ENCODE results near the gene SLX4IP. TPM values are rescaled to one million over a fixed set of nuclear protein-coding genes. Genes with fewer than 3 reads are reported as not detected.

Gene SLX4IP
- total RNA-seq, 3 donors from 2014 or later = 5.7 to 9.7 (median 7.7) TPM

- TF ChIP-seq CTCF (IDR thresholded peaks at IDR 0.05) = no peak
- intact Hi-C loops (cut with DNase I, micrococcal nuclease) = no loop called here
- ATAC-seq (no peak), DNase-seq (no peak)
- no peaks in the 10 kb centered on the region for H3K4me1 ChIP-seq (ENCODE audit: low read depth)
- no peaks in the 10 kb centered on the region for H3K36me3 ChIP-seq (ENCODE audit: low read depth)
- no peaks in the 10 kb centered on the region for H3K9me3 ChIP-seq
- no peak overlapping the region for H3K4me3 ChIP-seq
Measured at GRCh38 chr20:10448270-10449156, 13.4 kb downstream of the SLX4IP start.

- Histone ChIP-seq H3K36me3 (ENCODE audit: low read depth) (no peaks in the 10 kb centered on the region), H3K4me1 (ENCODE audit: low read depth) (no peaks in the 10 kb centered on the region), H3K4me3 (no peak overlapping the region), H3K9me3 (no peaks in the 10 kb centered on the region)
- intact Hi-C loops (cut with DNase I, micrococcal nuclease) = no loop called here
- DNase-seq (no peak), ATAC-seq (peak; percentile 71)
- no peak for TF ChIP-seq CTCF (IDR thresholded peaks at IDR 0.05)
Measured at GRCh38 chr20:10449270-10449669, 14.2 kb downstream of the SLX4IP start.

GRCh38 chr20:10453241-10453640 is 18.1 kb downstream of the SLX4IP start:
- Histone ChIP-seq H3K4me1 (ENCODE audit: low read depth) (no peaks in the 10 kb centered on the region), H3K4me3 (no peak overlapping the region), H3K9me3 (peaks cover 2% of the 10 kb centered on the region), H3K36me3 (ENCODE audit: low read depth) (no peaks in the 10 kb centered on the region)
- no peak for TF ChIP-seq CTCF (IDR thresholded peaks at IDR 0.05)
- DNase-seq (peak in 1 of 3 donors; percentile 37), ATAC-seq (peak; percentile 62)
- intact Hi-C loops (cut with DNase I, micrococcal nuclease) = no loop called here

- no peak for TF ChIP-seq CTCF (IDR thresholded peaks at IDR 0.05)
- intact Hi-C loops (cut with DNase I, micrococcal nuclease) = no loop called here
- H3K9me3 ChIP-seq = peaks cover 2% of the 10 kb centered on the region
- no peak overlapping the region for H3K4me3 ChIP-seq
- ATAC-seq (no peak), DNase-seq (no peak)
- no peaks in the 10 kb centered on the region for H3K36me3 ChIP-seq (ENCODE audit: low read depth)
- no peaks in the 10 kb centered on the region for H3K4me1 ChIP-seq (ENCODE audit: low read depth)
Measured at GRCh38 chr20:10454151-10454750, 19.1 kb downstream of the SLX4IP start.

GRCh38 chr20:10461495-10461894 is 26.4 kb downstream of the SLX4IP start:
- no peak for TF ChIP-seq CTCF (IDR thresholded peaks at IDR 0.05)
- Histone ChIP-seq H3K4me3 (no peak overlapping the region), H3K36me3 (ENCODE audit: low read depth) (no peaks in the 10 kb centered on the region), H3K4me1 (ENCODE audit: low read depth) (no peaks in the 10 kb centered on the region), H3K9me3 (peaks cover 2% of the 10 kb centered on the region)
- peak in 1 of 3 donors; percentile 28 for DNase-seq
- intact Hi-C loops (cut with DNase I, micrococcal nuclease) = loop anchor here in 1 of 2 donors (10.0 kb wide), 1 partner anchor 83 kb away; no protein-coding TSS in a partner anchor
- peak; percentile 71 for ATAC-seq

Data from mucosa of descending colon (tissue), 3 donors.